H1 (cell line): ENCODE measurements around the gene FOSB. TPM values are rescaled to one million over a fixed set of nuclear protein-coding genes. Genes with fewer than 3 reads are reported as not detected.

Experiments used
- CEBPB ChIP-seq: IDR thresholded peaks from 2 replicates; pipeline ENCODE4 v1.6.1; 2012; ENCODE audit warnings: low read depth, low read length
- HDAC2 ChIP-seq, 2 experiments: fragments of 300-600 bp in 1 of 2; sonication (generic) in 1 of 2; IDR thresholded peaks; 2 replicates each; pipeline ENCODE4 v1.6.1; 2011 to 2012; ENCODE audit warnings: low read depth in 2 of 2, low read length in 2 of 2, mild to moderate bottlenecking in 2 of 2, moderate library complexity in 2 of 2, borderline replicate concordance in 1 of 2, inconsistent platforms in 1 of 2
- SUZ12 ChIP-seq: fragments of 200-600 bp; sonication (generic); IDR thresholded peaks from 2 replicates; pipeline ENCODE4 v1.6.1; 2012; ENCODE audit warnings: mild to moderate bottlenecking, inconsistent platforms, low read length, moderate library complexity, mixed read lengths
- TAF7 ChIP-seq: optimal IDR thresholded peaks from 2 replicates; pipeline ENCODE3; 2011; ENCODE audit warnings: low read depth, mild to moderate bottlenecking, inconsistent platforms, low read length, moderate library complexity, borderline replicate concordance
- TBP ChIP-seq: IDR thresholded peaks from 2 replicates; pipeline ENCODE4 v1.6.1; 2011; ENCODE audit warnings: low read depth, low read length, improper control_type of control experiment
- polyA plus RNA-seq, 7 experiments: library from polyadenylated mRNA; depleted of rRNA in 3 of 7; stranded (reverse) in 5 of 7; unstranded in 2 of 7; fragments of >200 nt in 5 of 7; fragments of 200-250 nt in 2 of 7; gene quantifications; 1 replicate in 5 of 7; 2 replicates in 1 of 7; 4 replicates in 1 of 7; pipeline versions ENCODE4 v1.2.1 to v1.2.3, GENCODE V29; 2011 to 2013; ENCODE audit warnings: missing spikeins in 2 of 7, mixed read lengths in 2 of 7
- total RNA-seq: library from RNA; stranded (reverse); fragmentation: NEBNext Ultra II Directional; extraction: Animal tissue kit (Norgen Biotek cat#: 25700); gene quantifications from 2 replicates; pipeline ENCODE4 v1.2.1, GENCODE V29; 2021
- TF ChIP-seq, protein P1 (sequence below): IDR thresholded peaks from 2 replicates; pipeline ENCODE4 v1.6.1; 2011; ENCODE audit warnings: low read length, improper control_type of control experiment
- TF ChIP-seq, protein P2 (sequence below): fragments of 300-600 bp; sonication (generic); IDR thresholded peaks from 2 replicates; pipeline ENCODE4 v1.7.1; 2012; ENCODE audit warnings: low read length, moderate library complexity, mild to moderate bottlenecking, inconsistent platforms; ENCODE audit not compliant: insufficient replicate concordance

FOSB gene
- total and polyA plus RNA-seq, 2 of the 8 experiments (the other 6 are each of a cell fraction or from before 2014, with no cell fraction given), result 0.44 to 2.7 TPM

GRCh38 chr19:45467456-45468158 is at the start of gene FOSB (continued):
- TF ChIP-seq, protein P1, sequence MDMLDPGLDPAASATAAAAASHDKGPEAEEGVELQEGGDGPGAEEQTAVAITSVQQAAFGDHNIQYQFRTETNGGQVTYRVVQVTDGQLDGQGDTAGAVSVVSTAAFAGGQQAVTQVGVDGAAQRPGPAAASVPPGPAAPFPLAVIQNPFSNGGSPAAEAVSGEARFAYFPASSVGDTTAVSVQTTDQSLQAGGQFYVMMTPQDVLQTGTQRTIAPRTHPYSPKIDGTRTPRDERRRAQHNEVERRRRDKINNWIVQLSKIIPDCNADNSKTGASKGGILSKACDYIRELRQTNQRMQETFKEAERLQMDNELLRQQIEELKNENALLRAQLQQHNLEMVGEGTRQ, result no peak
- TF ChIP-seq TAF7 (peak; percentile 81), HDAC2 (IDR thresholded peaks at IDR 0.05; ENCODE audit: borderline replicate concordance in 1 of 2, low read depth in 2 of 2, low read length in 2 of 2) (no peak; a peak in 1 of 4 replicates), TBP (peak; percentile 95), SUZ12 (no peak), CEBPB (peak; percentile 75)
- TF ChIP-seq, protein P2, sequence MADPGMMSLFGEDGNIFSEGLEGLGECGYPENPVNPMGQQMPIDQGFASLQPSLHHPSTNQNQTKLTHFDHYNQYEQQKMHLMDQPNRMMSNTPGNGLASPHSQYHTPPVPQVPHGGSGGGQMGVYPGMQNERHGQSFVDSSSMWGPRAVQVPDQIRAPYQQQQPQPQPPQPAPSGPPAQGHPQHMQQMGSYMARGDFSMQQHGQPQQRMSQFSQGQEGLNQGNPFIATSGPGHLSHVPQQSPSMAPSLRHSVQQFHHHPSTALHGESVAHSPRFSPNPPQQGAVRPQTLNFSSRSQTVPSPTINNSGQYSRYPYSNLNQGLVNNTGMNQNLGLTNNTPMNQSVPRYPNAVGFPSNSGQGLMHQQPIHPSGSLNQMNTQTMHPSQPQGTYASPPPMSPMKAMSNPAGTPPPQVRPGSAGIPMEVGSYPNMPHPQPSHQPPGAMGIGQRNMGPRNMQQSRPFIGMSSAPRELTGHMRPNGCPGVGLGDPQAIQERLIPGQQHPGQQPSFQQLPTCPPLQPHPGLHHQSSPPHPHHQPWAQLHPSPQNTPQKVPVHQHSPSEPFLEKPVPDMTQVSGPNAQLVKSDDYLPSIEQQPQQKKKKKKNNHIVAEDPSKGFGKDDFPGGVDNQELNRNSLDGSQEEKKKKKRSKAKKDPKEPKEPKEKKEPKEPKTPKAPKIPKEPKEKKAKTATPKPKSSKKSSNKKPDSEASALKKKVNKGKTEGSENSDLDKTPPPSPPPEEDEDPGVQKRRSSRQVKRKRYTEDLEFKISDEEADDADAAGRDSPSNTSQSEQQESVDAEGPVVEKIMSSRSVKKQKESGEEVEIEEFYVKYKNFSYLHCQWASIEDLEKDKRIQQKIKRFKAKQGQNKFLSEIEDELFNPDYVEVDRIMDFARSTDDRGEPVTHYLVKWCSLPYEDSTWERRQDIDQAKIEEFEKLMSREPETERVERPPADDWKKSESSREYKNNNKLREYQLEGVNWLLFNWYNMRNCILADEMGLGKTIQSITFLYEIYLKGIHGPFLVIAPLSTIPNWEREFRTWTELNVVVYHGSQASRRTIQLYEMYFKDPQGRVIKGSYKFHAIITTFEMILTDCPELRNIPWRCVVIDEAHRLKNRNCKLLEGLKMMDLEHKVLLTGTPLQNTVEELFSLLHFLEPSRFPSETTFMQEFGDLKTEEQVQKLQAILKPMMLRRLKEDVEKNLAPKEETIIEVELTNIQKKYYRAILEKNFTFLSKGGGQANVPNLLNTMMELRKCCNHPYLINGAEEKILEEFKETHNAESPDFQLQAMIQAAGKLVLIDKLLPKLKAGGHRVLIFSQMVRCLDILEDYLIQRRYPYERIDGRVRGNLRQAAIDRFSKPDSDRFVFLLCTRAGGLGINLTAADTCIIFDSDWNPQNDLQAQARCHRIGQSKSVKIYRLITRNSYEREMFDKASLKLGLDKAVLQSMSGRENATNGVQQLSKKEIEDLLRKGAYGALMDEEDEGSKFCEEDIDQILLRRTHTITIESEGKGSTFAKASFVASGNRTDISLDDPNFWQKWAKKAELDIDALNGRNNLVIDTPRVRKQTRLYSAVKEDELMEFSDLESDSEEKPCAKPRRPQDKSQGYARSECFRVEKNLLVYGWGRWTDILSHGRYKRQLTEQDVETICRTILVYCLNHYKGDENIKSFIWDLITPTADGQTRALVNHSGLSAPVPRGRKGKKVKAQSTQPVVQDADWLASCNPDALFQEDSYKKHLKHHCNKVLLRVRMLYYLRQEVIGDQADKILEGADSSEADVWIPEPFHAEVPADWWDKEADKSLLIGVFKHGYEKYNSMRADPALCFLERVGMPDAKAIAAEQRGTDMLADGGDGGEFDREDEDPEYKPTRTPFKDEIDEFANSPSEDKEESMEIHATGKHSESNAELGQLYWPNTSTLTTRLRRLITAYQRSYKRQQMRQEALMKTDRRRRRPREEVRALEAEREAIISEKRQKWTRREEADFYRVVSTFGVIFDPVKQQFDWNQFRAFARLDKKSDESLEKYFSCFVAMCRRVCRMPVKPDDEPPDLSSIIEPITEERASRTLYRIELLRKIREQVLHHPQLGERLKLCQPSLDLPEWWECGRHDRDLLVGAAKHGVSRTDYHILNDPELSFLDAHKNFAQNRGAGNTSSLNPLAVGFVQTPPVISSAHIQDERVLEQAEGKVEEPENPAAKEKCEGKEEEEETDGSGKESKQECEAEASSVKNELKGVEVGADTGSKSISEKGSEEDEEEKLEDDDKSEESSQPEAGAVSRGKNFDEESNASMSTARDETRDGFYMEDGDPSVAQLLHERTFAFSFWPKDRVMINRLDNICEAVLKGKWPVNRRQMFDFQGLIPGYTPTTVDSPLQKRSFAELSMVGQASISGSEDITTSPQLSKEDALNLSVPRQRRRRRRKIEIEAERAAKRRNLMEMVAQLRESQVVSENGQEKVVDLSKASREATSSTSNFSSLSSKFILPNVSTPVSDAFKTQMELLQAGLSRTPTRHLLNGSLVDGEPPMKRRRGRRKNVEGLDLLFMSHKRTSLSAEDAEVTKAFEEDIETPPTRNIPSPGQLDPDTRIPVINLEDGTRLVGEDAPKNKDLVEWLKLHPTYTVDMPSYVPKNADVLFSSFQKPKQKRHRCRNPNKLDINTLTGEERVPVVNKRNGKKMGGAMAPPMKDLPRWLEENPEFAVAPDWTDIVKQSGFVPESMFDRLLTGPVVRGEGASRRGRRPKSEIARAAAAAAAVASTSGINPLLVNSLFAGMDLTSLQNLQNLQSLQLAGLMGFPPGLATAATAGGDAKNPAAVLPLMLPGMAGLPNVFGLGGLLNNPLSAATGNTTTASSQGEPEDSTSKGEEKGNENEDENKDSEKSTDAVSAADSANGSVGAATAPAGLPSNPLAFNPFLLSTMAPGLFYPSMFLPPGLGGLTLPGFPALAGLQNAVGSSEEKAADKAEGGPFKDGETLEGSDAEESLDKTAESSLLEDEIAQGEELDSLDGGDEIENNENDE, result no peak
